Measurements from ENCODE around the gene ASF1B. TPM values are rescaled to one million over a fixed set of nuclear protein-coding genes. Genes with fewer than 3 reads are reported as not detected.
A peak's percentile ranks its signal among the peaks of the same experiment; 100 is the strongest.

The ASF1B gene
- total RNA-seq, 2 donors from 2014 or later, result 0.92 to 3.0 TPM

DNA sequence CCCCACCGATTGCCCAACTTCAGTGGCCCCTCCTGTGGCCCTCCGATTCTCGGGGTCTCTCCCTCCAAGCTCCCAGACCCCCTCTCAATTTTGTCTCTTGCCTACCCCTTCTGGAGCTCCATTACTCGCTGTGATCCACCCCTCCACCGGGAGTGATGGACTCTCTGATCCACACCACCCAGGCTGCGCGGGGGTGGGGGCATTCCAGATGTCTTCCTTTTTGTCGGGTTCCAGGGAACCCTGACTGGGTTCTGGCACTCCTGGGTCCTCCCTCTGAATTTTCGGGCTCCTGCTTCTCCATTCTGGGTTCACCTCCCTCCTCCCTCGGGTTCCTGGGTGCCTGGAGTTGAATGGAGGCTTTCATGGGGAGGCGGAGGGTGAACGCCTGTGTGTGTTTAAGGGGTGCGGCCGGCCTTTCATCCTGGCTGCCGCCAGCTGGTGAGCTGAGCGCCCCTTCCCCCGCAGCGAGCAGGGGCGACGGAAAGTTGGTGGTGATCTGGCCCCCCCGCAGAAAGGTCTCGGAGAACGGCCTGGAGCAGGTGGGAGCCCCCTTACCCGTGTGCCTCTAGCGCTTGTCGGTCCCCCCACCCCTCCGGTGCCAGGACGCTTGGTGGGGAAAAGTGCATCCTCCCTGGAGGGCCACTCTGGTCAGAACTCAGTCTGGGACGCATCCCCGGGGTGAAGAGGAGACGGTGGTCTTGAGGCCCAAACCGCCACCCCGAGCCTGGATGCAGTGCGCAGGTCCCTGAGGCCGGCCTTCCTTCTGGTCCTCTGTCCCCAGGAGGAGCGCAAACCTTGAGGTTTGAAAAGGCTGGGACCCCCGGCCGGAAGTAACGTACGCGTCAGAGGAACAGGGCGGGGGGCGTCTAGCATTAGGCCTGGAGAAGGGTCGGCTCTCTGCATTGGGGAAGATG, 62.2 kb downstream of the ASF1B start:
- ATAC-seq, result peak; percentile 2 to 8
- peak; percentile 50 for DNase-seq
- intact Hi-C loops (cut with DNase I), result loop anchor here (2.0 to 5.0 kb wide), 2 partner anchors 192 to 193 kb away; no protein-coding TSS in a partner anchor

GRCh38 chr19:14073261-14073924, 63.0 kb downstream of the ASF1B start:
- DNase-seq (peak; percentile 82), ATAC-seq (peak; percentile 34 to 55)
- intact Hi-C loops (cut with DNase I), result loop anchor here in 1 of 2 donors (5.0 kb wide), 1 partner anchor 191 kb away; no protein-coding TSS in a partner anchor

DNA sequence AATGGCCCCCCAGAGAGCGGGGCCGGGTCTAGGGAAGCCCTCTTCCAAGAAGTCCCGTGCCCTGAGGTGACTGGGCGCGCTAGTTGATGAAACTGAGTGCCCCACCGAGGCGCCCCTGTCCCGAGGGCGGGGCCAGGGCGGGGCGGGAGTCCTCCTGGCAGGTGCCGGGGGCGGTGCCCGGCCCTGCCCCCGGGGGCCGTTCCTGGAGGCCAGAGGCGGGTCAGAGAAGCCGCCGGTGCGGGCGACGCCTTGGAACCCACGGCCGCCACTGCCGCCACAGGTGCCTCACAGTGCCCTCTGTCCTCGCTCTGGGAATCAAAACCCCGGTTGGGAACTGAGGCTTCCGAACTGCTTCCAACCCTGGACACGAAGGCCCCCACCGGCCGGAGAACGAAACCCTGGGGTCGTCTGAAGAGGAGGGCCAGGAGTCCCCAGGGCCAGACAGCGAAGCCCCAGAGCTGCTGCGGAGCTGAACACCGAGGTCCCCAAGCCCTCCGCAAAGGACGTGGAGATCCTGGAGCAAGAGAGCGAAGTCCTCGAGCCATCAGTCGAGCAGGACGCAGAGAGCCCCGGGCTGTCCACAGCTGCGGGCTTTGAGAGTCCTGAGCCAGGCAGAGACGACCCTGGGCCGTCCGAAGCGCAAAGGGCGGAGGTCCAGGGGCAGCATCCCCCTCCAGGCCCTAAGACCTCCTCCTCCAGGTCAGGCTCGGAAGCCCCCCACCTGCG, 63.7 kb downstream of the ASF1B start, which contains the start of gene MISP3:
Gene MISP3, plus strand, starts transcription at position 252 of the 726 bp plus-strand sequence. CDS start 524 bp downstream, outside the sequence.
- peak; percentile 16 to 53 for ATAC-seq
- intact Hi-C loops (cut with DNase I), result loop anchor here in 1 of 2 donors (5.0 kb wide), 1 partner anchor 190 kb away; no protein-coding TSS in a partner anchor
- peak; percentile 61 for DNase-seq

- no peak for ATAC-seq
- peak; percentile 52 for DNase-seq
- intact Hi-C loops (cut with DNase I), result loop anchor here in 1 of 2 donors (5.0 kb wide), 1 partner anchor 188 kb away; no protein-coding TSS in a partner anchor
These were observed 65.9 kb downstream of the ASF1B start for GRCh38 chr19:14070268-14071050.

Other genes with a start within 250 kb of the ASF1B start
- gene BRME1, start 230.5 kb downstream of the ASF1B start, total RNA-seq, result 1 to 10 TPM in 1 of 2 donors, under 1 TPM in 1; 0.62 to 1.1 TPM
- gene CC2D1A, start 230.4 kb downstream of the ASF1B start, total RNA-seq, result 10 to 100 TPM; 19.4 to 20.5 TPM
- 1 to 10 TPM; 1.1 to 1.4 TPM for gene PODNL1, start 198.2 kb downstream of the ASF1B start, total RNA-seq
- gene DCAF15, start 184.1 kb downstream of the ASF1B start, total RNA-seq, result 10 to 100 TPM; 17.1 to 19.2 TPM
- 10 to 100 TPM; 11.0 to 12.3 TPM for gene RFX1, start 130.3 kb downstream of the ASF1B start, total RNA-seq
- gene RLN3, start 108.4 kb downstream of the ASF1B start, total RNA-seq, result not detected
- gene IL27RA, start 104.8 kb downstream of the ASF1B start, total RNA-seq, result 1 to 10 TPM; 4.7 to 6.2 TPM
- gene PALM3, start 74.5 kb downstream of the ASF1B start, total RNA-seq, result under 1 TPM; 0.50 to 0.88 TPM
- gene MISP3, start 63.8 kb downstream of the ASF1B start, total RNA-seq, result 1 to 10 TPM; 4.6 to 5.7 TPM
- not detected for gene C19orf67, start 50.8 kb downstream of the ASF1B start, total RNA-seq
- 10 to 100 TPM; 33.4 to 39.1 TPM for gene SAMD1, start 45.8 kb downstream of the ASF1B start, total RNA-seq
- 100 to 1,000 TPM; 348 to 418 TPM for gene PRKACA, start 18.8 kb downstream of the ASF1B start, total RNA-seq
- 10 to 100 TPM; 23.9 to 26.1 TPM for gene ADGRL1, start 69.6 kb upstream of the ASF1B start, total RNA-seq
- 10 to 100 TPM; 41.6 to 43.8 TPM for gene ADGRE5, start 244.9 kb upstream of the ASF1B start, total RNA-seq